Peyer's patch (tissue), 4 donors: ENCODE measurements around the gene OBSCN. TPM values are rescaled to one million over a fixed set of nuclear protein-coding genes. Genes with fewer than 3 reads are reported as not detected.

Experiments
- DNase-seq, 3 donors: peaks; one replicate each; pipeline ENCODE4 v3.0.0-alpha.2; 2017 to 2019
- H3K27ac ChIP-seq, 4 donors: fragments of 200-600 bp; sonication (generic); one replicate each; pipeline ENCODE4 v1.5.1; 2016 to 2019
- H3K27me3 ChIP-seq, 2 donors: fragments of 200-600 bp; sonication (generic); one replicate each; pipeline ENCODE4 v1.5.1; 2019
- H3K36me3 ChIP-seq, 3 donors: fragments of 200-600 bp; sonication (generic); one replicate each; pipeline ENCODE4 v1.5.1; 2016 to 2019
- H3K4me1 ChIP-seq, 4 donors: fragments of 200-600 bp; sonication (generic); one replicate each; pipeline ENCODE4 v1.5.1; 2016 to 2019
- H3K4me3 ChIP-seq, 4 donors: fragments of 200-600 bp; sonication (generic); 1 replicate in 3 of 4; 2 replicates in 1 of 4; pipeline ENCODE4 v1.5.1; 2016 to 2019; ENCODE audit warnings: mild to moderate bottlenecking in 1 of 4
- H3K9me3 ChIP-seq, 4 donors: fragments of 200-600 bp; sonication (generic); one replicate each; pipeline ENCODE4 v1.5.1; 2016 to 2019; ENCODE audit warnings: mild to moderate bottlenecking in 1 of 4
- CTCF ChIP-seq, 6 experiments: fragments of 450-650 bp in 4 of 6; fragments of 200-600 bp in 2 of 6; sonication (generic) in 1 of 6; IDR thresholded peaks; one replicate each; pipeline ENCODE4 v1.5.1; 2017 to 2019; ENCODE audit warnings: antibody characterized with exemption in 6 of 6, mild to moderate bottlenecking in 3 of 6, moderate library complexity in 1 of 6
- POLR2A ChIP-seq, 2 donors: fragments of 450-650 bp; IDR thresholded peaks; one replicate each; pipeline ENCODE4 v1.5.1; 2017; ENCODE audit warnings: antibody characterized with exemption in 2 of 2, mild to moderate bottlenecking in 2 of 2, moderate library complexity in 2 of 2
- total RNA-seq, 4 donors: library from RNA; depleted of rRNA; stranded (reverse); fragments of >200 nt; gene quantifications; one replicate each; pipeline ENCODE4 v1.1.0, GENCODE V29; 2016

OBSCN gene
- total RNA-seq, 4 donors from 2014 or later: 5.8 to 136 (median 34.4) TPM

DNA sequence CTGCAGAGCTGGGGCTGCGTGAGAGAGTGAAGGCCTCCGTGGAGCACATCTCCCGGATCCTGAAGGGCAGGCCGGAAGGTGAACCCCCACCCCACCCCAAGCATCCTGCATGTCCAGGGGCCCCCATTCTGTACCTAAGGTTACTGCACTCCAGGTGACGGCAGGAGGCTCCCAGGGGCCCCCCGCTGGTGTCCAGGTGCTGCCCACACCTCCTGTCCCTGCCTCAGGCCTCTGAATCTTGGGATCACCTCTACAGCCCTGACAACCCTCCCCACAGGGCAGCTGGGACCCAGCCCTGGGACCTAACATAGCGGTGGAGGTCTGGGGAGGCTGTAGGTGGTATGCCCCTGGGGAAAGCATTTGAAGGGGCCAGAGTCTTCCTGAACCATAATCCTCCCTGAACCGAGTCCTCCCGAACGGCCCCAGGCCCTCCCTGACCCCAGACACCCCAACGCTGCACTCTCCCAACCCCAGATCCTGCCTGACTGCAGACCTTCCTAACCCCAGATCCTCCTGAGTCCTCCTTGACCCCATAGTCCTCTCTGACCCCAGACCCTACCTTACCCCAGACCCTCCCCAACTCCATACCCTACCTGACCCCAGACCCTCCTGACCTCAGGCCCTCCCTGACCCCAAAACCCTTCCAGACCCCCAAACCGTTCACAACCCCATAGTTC lies 165.3 kb downstream of the OBSCN start:
- Histone ChIP-seq H3K36me3 (no peaks in the 10 kb centered on the region), H3K9me3 (no peaks in the 10 kb centered on the region), H3K27me3 (no peaks in the 10 kb centered on the region), H3K4me1 (peaks cover 0 to 9% (median 0%) of the 10 kb centered on the region in 4 donors), H3K4me3 (no peak overlapping the region), H3K27ac (no peak overlapping the region)
- TF ChIP-seq POLR2A (IDR thresholded peaks at IDR 0.05): no peak
- TF ChIP-seq CTCF (IDR thresholded peaks at IDR 0.05): no peak
- DNase-seq: peak in 1 of 3 donors; percentile 31

GRCh38 chr1:228373681-228374571 lies 166.1 kb downstream of the OBSCN start:
- no peak for TF ChIP-seq POLR2A (IDR thresholded peaks at IDR 0.05)
- no peak for TF ChIP-seq CTCF (IDR thresholded peaks at IDR 0.05)
- Histone ChIP-seq H3K36me3 (no peaks in the 10 kb centered on the region), H3K4me1 (peaks cover 0 to 17% (median 3%) of the 10 kb centered on the region in 4 donors), H3K9me3 (no peaks in the 10 kb centered on the region), H3K4me3 (no peak overlapping the region), H3K27ac (peak overlapping the region in 1 of 4 donors; percentile 25), H3K27me3 (no peaks in the 10 kb centered on the region)
- peak in 1 of 3 donors; percentile 41 for DNase-seq

- peak overlapping the region; percentile 1 to 31 (median 21) for H3K27ac ChIP-seq
Observed at GRCh38 chr1:228374711-228375577, 167.1 kb downstream of the OBSCN start.

DNA sequence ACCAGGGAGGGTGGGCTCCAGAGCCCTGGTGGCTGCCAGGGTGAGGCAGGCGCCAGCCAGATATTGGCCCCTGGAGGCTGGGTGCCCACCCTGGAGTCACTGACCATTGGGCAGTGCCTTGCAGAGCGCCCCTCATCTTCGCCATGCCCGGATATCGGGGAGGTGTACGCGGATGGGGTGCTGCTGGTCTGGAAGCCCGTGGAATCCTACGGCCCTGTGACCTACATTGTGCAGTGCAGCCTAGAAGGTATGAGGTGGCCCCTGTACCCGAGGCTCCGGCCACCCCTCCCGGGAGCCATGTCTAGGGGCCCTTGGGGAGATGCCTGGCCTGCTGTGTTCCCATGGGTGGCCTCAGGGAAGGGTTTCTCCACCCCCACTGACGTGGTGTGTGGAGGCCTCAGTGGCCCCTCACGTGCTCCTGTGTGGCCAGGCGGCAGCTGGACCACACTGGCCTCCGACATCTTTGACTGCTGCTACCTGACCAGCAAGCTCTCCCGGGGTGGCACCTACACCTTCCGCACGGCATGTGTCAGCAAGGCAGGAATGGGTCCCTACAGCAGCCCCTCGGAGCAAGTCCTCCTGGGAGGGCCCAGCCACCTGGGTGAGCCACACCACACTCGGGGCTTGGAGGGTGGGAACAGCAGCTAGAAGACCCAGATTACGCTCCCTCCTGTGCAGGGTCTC lies 167.9 kb downstream of the OBSCN start:
- no peaks in the 10 kb centered on the region for H3K9me3 ChIP-seq
- H3K4me3 ChIP-seq: no peak overlapping the region
- no peaks in the 10 kb centered on the region for H3K36me3 ChIP-seq
- no peaks in the 10 kb centered on the region for H3K27me3 ChIP-seq
- no peak for TF ChIP-seq CTCF (IDR thresholded peaks at IDR 0.05)
- TF ChIP-seq POLR2A (IDR thresholded peaks at IDR 0.05): no peak
- peak overlapping the region in 2 of 4 donors; percentile 17 to 31 for H3K27ac ChIP-seq
- H3K4me1 ChIP-seq: peaks cover 0 to 22% (median 7%) of the 10 kb centered on the region in 4 donors
- peak in 1 of 3 donors; percentile 47 for DNase-seq

More at GRCh38 chr1:228374711-228375577, 167.1 kb downstream of the OBSCN start:
- Histone ChIP-seq H3K27me3 (no peaks in the 10 kb centered on the region), H3K4me3 (no peak overlapping the region), H3K9me3 (no peaks in the 10 kb centered on the region), H3K36me3 (no peaks in the 10 kb centered on the region), H3K4me1 (peaks cover 0 to 22% (median 7%) of the 10 kb centered on the region in 4 donors)
- DNase-seq: peak; percentile 26 to 77 (median 57)
- TF ChIP-seq CTCF (IDR thresholded peaks at IDR 0.05): no peak
- TF ChIP-seq POLR2A (IDR thresholded peaks at IDR 0.05): no peak

- H3K9me3 ChIP-seq: no peaks in the 10 kb centered on the region
- H3K4me3 ChIP-seq: no peak overlapping the region
- H3K4me1 ChIP-seq: peaks cover 0 to 22% (median 7%) of the 10 kb centered on the region in 4 donors
- no peaks in the 10 kb centered on the region for H3K36me3 ChIP-seq
- no peak for DNase-seq
- H3K27me3 ChIP-seq: no peaks in the 10 kb centered on the region
- TF ChIP-seq POLR2A (IDR thresholded peaks at IDR 0.05) (no peak), CTCF (IDR thresholded peaks at IDR 0.05) (no peak)
- H3K27ac ChIP-seq: peak overlapping the region in 1 of 4 donors; percentile 31
Observed at GRCh38 chr1:228376262-228376628, 168.4 kb downstream of the OBSCN start.
